ENCODE data around the gene CAMK1D.
"Not testable (repeated sequence)": the region's sequence is repeated elsewhere in the genome, so short reads cannot be mapped to it uniquely, and the experiment has no call there.

The CAMK1D gene

GRCh38 chr10:12834721-12835120 lies 485.4 kb downstream of the CAMK1D start:
- DNase-seq: no peak

GRCh38 chr10:12835709-12836108 lies 486.4 kb downstream of the CAMK1D start:
- DNase-seq: no peak

- no peak for DNase-seq
Observed at GRCh38 chr10:12838366-12838765, 489.0 kb downstream of the CAMK1D start.

GRCh38 chr10:12838995-12839927 lies 489.9 kb downstream of the CAMK1D start:
- DNase-seq: no peak

DNA sequence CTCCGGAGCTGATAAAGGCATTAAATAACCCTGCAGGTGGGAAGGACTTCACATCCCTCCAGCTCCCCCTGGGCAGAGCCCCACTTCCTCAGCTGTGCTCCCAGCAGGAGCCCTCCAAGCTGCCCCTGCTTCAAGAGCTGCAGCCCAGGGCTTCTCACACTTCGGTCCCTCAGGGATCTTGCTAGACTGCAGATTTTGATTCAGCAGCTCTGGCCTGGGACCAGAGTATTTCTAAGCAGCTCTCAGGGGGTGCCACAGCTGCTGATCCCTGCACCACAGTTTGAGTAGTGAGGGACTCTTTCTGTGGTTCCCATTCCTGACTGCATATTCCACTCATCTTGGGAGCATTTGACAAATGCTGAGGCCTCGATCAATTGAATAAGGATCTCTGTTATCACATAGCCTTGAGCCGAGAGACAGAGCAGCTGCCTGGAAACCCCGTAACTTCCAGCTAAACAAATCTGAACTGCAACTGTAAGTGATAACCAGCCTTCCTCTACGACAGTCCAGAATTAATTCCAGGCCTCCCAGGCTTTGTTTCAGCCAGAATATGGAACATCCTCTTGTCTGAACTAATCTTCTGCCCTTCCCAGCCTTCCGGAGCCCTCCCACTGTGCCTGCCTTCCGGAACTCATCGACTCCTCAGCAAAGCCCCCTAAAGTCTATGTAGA lies 490.7 kb downstream of the CAMK1D start:
- DNase-seq: peak; percentile 67

DNA sequence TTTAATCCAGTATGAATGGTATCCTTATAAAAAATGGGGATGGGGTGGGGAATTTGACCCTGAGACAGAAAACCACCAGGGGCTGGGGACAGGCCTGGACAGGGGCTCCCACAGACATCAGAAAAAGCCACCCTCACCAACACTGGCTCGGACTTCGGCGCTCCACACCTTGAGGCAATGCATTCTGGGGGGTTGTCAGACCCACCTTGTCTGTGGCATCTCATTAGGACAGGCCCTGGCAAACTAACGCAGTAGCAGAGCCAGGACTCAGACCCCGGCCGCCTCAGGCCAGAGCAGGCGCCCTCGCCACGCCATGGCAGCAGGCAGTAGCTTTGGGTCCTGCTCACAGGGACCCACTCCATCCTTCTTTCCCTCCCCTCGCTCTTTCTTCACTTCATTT lies 492.1 kb downstream of the CAMK1D start:
- no peak for DNase-seq

DNA sequence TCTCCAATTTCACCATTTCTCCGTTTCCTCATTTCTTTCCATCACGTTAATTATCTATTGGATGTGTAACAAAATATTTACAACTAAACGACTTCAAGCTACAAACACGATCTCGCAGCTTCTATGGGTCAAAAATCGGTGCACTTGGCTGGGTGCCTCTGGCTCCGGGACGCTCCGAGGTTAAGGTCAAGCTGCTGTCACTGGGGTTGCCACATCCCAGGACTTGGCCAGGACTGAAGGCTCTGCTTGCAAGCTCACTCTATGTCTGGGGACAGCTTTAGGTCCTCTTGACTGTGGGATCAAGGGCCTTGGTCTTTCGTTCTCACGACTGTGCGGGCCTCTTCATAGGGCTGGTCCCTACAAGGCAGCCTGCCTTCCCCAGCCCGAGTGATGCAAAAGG lies 492.5 kb downstream of the CAMK1D start:
- no peak for DNase-seq

GRCh38 chr10:12842310-12842709 lies 493.0 kb downstream of the CAMK1D start:
- DNase-seq: no peak

- DNase-seq: no peak
Observed at GRCh38 chr10:12843296-12843945, 494.1 kb downstream of the CAMK1D start.

DNA sequence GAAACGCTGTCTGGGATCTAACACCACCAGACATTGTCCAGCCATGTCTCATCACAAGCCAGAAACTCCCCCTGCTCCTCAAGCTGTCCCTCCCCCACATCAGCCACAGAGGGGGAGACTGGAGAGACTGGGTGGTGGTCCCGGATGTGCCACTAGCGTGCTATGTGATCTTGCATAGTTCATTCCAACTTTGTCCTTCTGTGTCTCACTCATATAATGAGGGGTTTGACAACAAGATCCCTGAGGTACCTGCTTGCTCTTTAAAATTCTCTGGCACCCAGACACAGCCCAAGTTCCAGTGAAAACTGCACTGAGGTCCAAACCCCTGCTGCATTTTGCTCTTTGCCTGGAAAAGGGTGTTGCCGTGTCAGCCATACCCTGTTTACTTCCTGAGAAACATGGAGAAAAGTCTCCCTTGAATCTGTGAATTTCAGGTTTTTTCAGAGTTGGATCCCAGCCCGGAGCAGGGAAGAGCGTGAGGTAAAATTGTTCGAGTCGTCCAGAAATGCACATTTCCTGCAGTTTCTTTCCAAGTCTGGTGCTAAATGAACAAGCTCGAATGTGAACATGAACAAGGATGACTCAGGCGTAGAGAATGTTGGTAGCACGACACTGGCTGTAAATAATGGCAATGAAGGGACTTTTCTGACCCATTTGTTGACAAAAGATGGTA lies 495.6 kb downstream of the CAMK1D start:
- DNase-seq: peak; percentile 86

DNA sequence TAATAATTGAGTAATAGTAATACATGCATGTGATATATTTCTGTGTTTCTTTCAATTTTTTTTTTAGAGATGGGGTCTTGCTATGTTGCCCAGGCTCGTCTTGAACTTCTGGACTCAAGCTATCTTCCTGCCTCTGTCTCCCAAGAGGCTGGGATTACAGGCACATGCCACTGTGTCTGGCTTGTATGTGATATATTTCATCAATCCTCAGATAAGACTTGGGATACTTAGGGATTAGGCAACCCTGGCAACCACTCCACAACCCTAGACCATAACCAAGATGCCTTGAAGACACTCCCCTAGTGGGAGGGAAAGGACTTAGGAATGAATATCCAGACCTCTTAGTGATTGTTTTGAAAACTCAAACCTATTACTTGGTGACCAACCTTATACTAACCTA lies 497.4 kb downstream of the CAMK1D start:
- DNase-seq: no peak

- no peak for DNase-seq
Observed at GRCh38 chr10:12847361-12847975, 498.1 kb downstream of the CAMK1D start.

- DNase-seq: no peak
Observed at GRCh38 chr10:12848439-12849173, 499.3 kb downstream of the CAMK1D start.

GRCh38 chr10:12849319-12850181 lies 500.2 kb downstream of the CAMK1D start:
- DNase-seq: no peak

GRCh38 chr10:12852687-12853086 lies 503.3 kb downstream of the CAMK1D start:
- no peak for DNase-seq

- DNase-seq: no peak
Observed at GRCh38 chr10:12854988-12855387, 505.6 kb downstream of the CAMK1D start.

GRCh38 chr10:12862459-12862858 lies 513.1 kb downstream of the CAMK1D start:
- DNase-seq: no peak

DNA sequence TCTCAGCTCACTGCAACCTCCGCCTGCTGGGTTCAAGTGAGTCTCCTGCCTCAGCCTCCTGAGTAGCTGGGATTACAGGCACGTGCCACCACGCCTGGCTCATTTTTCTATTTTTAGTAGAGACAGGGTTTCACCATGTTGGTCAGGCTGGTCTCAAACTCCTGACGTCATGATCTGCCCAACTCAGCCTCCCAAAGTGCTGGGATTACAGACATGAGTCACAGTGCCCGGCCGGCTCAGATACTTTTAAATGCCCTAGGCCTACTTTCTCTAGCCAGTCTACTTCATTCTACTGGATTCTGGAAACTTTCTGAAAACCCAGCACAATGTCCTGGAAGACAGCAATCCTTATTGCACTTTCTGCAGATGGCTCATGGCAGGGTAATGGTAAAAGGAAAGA lies 516.2 kb downstream of the CAMK1D start:
- DNase-seq: not testable (repeated sequence)

DNA sequence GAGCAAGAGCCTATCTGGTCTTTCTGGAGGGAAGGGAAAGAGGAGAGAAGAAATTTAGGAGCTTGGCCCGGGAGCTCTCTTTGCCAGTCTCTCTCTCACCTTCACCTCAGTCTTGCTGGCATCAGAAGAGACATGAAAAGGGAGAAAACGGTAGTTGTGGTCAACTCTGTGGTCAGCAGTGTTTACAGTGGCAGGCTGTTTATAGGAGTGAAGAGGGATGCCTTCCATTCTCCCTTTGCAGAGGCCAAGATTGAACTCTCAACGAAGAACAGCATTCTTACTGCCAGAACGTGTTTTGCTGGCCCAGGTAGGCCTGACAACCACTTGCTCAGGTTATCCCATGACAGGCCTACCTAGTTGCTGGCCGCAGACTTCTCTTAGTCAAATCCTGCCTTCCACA lies 518.9 kb downstream of the CAMK1D start:
- DNase-seq: no peak

GRCh38 chr10:12869427-12869826 lies 520.1 kb downstream of the CAMK1D start:
- DNase-seq: no peak

DNA sequence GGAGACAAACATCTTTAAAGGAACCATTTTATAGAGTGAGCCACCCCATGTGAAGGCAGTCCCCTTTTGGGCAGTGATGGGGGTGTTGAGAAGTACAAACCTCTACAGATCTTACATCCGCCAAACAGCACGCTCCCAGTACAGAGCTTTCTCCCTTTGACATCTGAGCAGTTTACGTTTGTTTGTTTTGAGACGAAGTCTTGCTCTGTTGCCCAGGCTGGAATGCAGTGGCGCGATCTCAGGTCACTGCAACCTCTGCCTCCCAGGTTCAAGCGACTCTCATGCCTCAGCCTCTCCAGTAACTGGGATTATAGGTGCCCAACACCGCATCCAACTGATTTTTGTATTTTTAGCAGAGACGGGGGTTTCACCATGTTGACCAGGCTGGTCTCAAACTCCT lies 523.2 kb downstream of the CAMK1D start:
- DNase-seq: no peak

Data from right forelimb (tissue), 1 donor.